IPS-20b (cell line): ENCODE results near the gene PLIN1.

Experiments
- H3K27ac ChIP-seq: one replicate; pipeline ENCODE4 v1.5.1; 2013; ENCODE audit warnings: low read length
- H3K27me3 ChIP-seq: 2 replicates; pipeline ENCODE4 v1.6.1; 2013; ENCODE audit warnings: mild to moderate bottlenecking, low read length, inconsistent platforms; ENCODE audit not compliant: insufficient read depth
- H3K36me3 ChIP-seq: 2 replicates; pipeline ENCODE4 v1.6.1; 2013; ENCODE audit warnings: low read depth, mild to moderate bottlenecking, inconsistent platforms, low read length, moderate library complexity; ENCODE audit not compliant: insufficient read depth
- H3K4me1 ChIP-seq: 2 replicates; pipeline ENCODE4 v1.6.1; 2013; ENCODE audit warnings: mild to moderate bottlenecking, control low read depth, inconsistent platforms, low read length, moderate library complexity; ENCODE audit not compliant: insufficient read depth
- H3K4me3 ChIP-seq: 2 replicates; pipeline ENCODE4 v1.5.1; 2013; ENCODE audit warnings: mild to moderate bottlenecking, low read length, inconsistent platforms
- H3K9ac ChIP-seq: 2 replicates; pipeline ENCODE4 v1.6.1; 2013; ENCODE audit warnings: low read depth, mild to moderate bottlenecking, inconsistent platforms, low read length, moderate library complexity
- H3K9me3 ChIP-seq: 2 replicates; pipeline ENCODE4 v1.6.1; 2013; ENCODE audit warnings: mild to moderate bottlenecking, low read depth, low read length, inconsistent platforms; ENCODE audit not compliant: insufficient read depth

The PLIN1 gene

GRCh38 chr15:89669941-89670340 is 9.2 kb downstream of the PLIN1 start:
- H3K36me3 ChIP-seq: no peaks in the 10 kb centered on the region
- H3K9ac ChIP-seq: no peak overlapping the region
- no peaks in the 10 kb centered on the region for H3K9me3 ChIP-seq
- H3K4me1 ChIP-seq: no peaks in the 10 kb centered on the region
- no peak overlapping the region for H3K4me3 ChIP-seq
- peaks cover 32% of the 10 kb centered on the region for H3K27me3 ChIP-seq
- no peak overlapping the region for H3K27ac ChIP-seq

GRCh38 chr15:89669309-89669865 is 9.8 kb downstream of the PLIN1 start:
- Histone ChIP-seq H3K27ac (no peak overlapping the region), H3K27me3 (peaks cover 38% of the 10 kb centered on the region), H3K36me3 (no peaks in the 10 kb centered on the region), H3K9me3 (no peaks in the 10 kb centered on the region), H3K9ac (no peak overlapping the region), H3K4me3 (no peak overlapping the region), H3K4me1 (no peaks in the 10 kb centered on the region)

DNA sequence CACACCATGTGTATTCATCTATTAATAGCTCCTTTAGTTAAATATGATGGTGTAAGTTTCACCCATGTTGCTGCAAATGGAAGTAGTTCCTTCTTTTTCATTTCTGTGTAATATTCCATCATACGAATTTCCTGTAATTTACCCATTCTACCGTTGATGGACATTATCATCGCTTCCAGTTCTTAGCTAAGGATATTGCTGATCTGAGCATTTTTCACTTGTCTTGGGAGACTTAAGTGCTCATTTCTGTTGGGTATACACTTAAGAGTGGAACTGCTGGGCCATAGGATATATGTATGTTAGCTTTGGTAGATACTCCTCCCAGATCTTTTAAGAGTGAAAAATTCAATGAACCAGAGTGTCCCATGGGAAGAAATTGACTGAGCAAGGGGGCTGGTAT is 11.0 kb downstream of the PLIN1 start:
- no peak overlapping the region for H3K4me3 ChIP-seq
- no peaks in the 10 kb centered on the region for H3K36me3 ChIP-seq
- H3K9me3 ChIP-seq: no peaks in the 10 kb centered on the region
- no peak overlapping the region for H3K9ac ChIP-seq
- H3K4me1 ChIP-seq: no peaks in the 10 kb centered on the region
- no peak overlapping the region for H3K27ac ChIP-seq
- peaks cover 32% of the 10 kb centered on the region for H3K27me3 ChIP-seq

DNA sequence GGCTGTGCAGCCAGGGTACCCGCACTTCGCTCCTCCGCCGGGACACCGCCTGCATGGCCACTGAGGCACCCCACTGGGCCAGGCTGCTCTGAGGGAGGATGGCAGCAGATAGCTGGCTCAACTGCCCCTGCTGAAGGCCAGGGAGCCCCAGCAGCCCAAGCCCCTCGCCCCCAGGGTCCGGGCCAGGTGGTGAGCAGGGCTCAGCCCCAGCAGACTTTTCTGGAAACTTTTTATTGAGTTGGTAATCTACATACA is 11.5 kb downstream of the PLIN1 start:
- no peak overlapping the region for H3K27ac ChIP-seq
- no peaks in the 10 kb centered on the region for H3K9me3 ChIP-seq
- no peak overlapping the region for H3K4me3 ChIP-seq
- H3K36me3 ChIP-seq: no peaks in the 10 kb centered on the region
- H3K27me3 ChIP-seq: peaks cover 32% of the 10 kb centered on the region
- H3K9ac ChIP-seq: no peak overlapping the region
- no peaks in the 10 kb centered on the region for H3K4me1 ChIP-seq

DNA sequence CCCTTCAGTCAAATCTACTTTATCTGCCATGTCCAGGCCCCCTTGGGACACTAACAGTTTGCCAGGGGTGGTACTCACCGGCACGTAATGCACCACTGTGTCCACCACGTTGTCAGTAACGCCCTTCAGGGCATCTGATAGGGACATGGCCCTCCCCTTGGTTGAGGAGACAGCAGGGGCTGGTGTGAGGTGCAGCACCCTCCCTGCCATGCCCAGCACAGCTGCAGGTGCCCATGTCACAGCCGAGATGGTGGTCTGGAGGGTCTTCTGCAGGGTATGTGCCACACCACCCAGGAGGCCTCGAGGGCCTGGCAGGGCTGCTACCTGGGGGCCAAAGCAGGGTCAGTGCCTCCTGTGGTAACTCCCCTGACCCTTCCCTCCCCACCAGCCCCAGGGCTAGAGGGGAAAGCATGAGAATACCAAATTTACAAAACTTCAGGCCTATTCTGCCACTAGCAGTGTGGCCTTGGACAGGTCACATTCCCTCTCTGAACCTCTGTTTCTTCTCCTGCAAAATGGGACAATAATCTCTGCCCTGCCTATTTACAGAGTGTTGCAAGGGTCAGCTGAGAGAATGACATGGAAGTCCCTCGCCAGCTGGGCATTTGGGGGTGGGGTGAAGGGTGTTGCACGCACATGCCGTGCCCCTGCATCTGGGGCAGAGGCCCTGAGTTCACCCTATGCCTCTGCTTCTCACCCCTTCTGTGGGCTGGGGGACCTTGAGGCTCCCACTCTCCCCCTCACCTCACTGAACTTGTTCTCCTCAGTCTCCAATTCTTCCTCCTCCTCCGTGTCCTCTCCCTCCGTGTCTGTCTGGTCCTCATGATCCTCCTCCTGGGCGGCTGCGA is 12.1 kb downstream of the PLIN1 start:
- no peaks in the 10 kb centered on the region for H3K36me3 ChIP-seq
- H3K27ac ChIP-seq: no peak overlapping the region
- no peaks in the 10 kb centered on the region for H3K9me3 ChIP-seq
- no peaks in the 10 kb centered on the region for H3K4me1 ChIP-seq
- no peak overlapping the region for H3K4me3 ChIP-seq
- peaks cover 32% of the 10 kb centered on the region for H3K27me3 ChIP-seq
- no peak overlapping the region for H3K9ac ChIP-seq

DNA sequence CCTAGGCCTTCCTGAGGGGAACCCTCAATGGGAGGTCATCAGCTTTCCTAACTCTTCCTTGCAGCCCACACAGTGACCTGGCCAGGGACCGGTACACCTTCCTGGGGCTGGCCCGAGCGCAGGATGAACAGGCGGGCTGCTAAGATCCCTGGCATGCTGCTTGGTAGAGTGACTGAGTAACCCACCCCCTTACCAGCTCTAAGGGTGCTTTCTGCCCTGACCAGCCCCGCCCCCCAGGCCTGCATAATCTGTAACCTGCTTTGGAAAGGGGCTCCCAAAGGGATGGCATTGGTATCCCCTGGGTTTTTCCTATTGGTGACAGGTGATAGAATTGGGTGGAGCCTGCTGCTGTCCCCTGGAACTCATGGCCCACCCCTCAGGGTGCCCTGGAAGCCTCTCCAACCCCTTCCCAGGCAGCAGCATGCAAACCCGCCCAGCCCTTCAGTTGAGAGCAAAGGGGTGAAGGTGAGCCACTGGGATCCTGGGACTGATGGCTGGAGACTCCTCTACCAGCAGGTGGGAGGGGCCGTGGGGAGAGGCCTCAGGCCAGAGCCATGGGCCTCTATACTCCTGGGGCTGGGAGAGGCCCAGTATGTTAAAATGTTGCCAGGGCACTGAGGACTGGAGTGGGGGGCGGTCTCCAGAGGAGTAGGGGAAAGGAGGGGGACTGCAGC is 12.8 kb downstream of the PLIN1 start:
- Histone ChIP-seq H3K9me3 (no peaks in the 10 kb centered on the region), H3K27ac (no peak overlapping the region), H3K27me3 (peaks cover 32% of the 10 kb centered on the region), H3K4me3 (peak overlapping the region; percentile 58; the same call in 1 of the 2 replicates), H3K4me1 (no peaks in the 10 kb centered on the region), H3K9ac (no peak overlapping the region), H3K36me3 (no peaks in the 10 kb centered on the region)

DNA sequence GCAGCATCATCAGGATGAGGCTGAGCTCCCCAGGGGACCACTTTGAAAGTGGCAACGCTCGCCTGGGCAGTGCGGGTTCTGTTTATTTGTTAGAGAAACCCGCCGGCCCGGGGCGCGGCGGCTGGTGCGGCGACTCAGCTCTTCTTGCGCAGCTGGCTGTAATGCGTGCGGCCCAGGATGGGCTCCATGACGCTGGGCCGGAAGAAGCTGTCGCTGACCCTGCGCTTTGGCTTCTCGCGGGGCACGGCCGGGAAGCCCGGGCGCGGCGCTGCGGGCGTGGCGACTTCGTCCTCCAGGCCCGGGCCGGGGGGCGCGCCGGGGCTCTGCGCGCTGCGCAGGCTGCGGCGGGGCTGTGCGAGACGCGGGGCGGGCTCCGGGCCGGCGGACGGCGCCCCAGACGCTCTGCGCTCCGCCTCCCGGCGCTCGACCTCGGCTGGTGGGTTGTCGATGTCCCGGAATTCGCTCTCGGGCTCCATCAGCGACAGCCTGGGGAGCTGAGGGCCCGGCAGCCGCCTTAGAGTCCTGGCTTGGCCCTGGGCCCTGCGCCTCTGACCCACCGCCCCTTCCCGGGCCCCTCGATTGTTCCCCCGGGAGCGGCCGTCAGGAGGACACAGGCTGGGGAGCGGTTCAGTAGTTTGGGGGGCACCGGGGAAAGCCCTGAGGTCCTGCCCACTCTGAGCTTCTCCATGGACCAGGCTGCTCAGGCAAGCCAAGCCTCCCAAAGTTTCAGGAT is 13.6 kb downstream of the PLIN1 start:
- no peak overlapping the region for H3K9ac ChIP-seq
- H3K27ac ChIP-seq: no peak overlapping the region
- H3K4me3 ChIP-seq: peak overlapping the region; percentile 58; the same call in 1 of the 2 replicates

DNA sequence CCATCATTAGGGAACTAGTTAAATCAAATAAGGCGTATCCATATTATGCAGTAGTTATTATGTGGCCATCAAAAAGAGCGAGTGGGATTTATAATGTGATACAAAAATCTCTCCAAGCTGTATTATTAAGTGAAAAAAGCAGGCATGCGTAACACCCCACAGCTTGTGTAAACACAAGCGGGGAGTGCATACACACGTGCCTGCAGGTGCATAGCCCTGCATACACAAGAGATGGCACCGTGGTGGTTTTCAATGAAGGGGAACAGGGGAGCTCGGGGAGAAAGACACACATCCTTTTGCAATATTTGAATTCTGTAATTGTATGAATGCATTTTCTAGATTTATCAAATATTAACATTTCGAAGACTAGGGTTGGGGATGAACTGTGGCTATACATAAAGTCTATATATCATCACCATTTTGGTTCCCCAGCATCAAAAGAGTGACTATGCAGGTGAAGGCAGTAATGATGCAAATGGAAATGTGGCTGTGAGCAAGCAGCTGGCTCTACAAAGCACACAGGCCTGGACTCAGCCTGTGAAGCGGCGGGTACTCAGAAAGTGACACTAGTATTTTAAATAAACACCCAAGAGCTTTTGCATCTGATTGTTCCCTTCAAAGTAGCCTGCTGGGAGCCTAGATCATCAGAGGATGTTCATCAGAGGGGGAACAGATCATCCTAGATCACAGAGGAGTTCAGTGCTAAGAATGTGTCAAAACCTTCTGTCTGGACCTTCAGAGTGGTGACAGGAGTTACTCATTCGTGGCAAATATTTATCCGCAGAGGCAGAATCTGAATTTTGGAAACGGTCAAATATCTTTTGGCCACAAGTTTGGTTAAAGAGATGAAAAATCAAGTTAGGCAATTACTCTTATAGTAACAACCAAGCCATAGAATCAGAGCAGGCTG is 14.5 kb downstream of the PLIN1 start:
- Histone ChIP-seq H3K4me3 (no peak overlapping the region), H3K4me1 (no peaks in the 10 kb centered on the region), H3K9ac (no peak overlapping the region), H3K9me3 (no peaks in the 10 kb centered on the region), H3K27ac (no peak overlapping the region), H3K27me3 (peaks cover 33% of the 10 kb centered on the region), H3K36me3 (no peaks in the 10 kb centered on the region)

More for the DNA sequence above, 13.6 kb downstream of the PLIN1 start:
- Histone ChIP-seq H3K4me1 (no peaks in the 10 kb centered on the region), H3K27me3 (peaks cover 32% of the 10 kb centered on the region), H3K36me3 (no peaks in the 10 kb centered on the region), H3K9me3 (no peaks in the 10 kb centered on the region)

GRCh38 chr15:89662893-89663626 is 16.1 kb downstream of the PLIN1 start:
- Histone ChIP-seq H3K27ac (no peak overlapping the region), H3K36me3 (no peaks in the 10 kb centered on the region), H3K4me3 (no peak overlapping the region), H3K4me1 (no peaks in the 10 kb centered on the region), H3K9ac (no peak overlapping the region), H3K27me3 (peaks cover 35% of the 10 kb centered on the region), H3K9me3 (no peaks in the 10 kb centered on the region)

- no peaks in the 10 kb centered on the region for H3K9me3 ChIP-seq
- H3K27me3 ChIP-seq: peaks cover 16% of the 10 kb centered on the region
- no peaks in the 10 kb centered on the region for H3K36me3 ChIP-seq
- no peaks in the 10 kb centered on the region for H3K4me1 ChIP-seq
- no peak overlapping the region for H3K27ac ChIP-seq
- H3K4me3 ChIP-seq: no peak overlapping the region
- no peak overlapping the region for H3K9ac ChIP-seq
Observed at GRCh38 chr15:89660556-89660955, 18.6 kb downstream of the PLIN1 start.
